Activated CD4-positive, alpha-beta T cell treated with anti-CD3 and anti-CD28 coated beads, Interleukin-2, amount 50 U/mL, for 48 hours (primary cell): ENCODE results near the gene TRAPPC5.

Experiments
- DNase-seq, 2 experiments: peaks; one replicate each; pipeline ENCODE4 v3.0.0-alpha.2; 2020

TRAPPC5 gene

DNA sequence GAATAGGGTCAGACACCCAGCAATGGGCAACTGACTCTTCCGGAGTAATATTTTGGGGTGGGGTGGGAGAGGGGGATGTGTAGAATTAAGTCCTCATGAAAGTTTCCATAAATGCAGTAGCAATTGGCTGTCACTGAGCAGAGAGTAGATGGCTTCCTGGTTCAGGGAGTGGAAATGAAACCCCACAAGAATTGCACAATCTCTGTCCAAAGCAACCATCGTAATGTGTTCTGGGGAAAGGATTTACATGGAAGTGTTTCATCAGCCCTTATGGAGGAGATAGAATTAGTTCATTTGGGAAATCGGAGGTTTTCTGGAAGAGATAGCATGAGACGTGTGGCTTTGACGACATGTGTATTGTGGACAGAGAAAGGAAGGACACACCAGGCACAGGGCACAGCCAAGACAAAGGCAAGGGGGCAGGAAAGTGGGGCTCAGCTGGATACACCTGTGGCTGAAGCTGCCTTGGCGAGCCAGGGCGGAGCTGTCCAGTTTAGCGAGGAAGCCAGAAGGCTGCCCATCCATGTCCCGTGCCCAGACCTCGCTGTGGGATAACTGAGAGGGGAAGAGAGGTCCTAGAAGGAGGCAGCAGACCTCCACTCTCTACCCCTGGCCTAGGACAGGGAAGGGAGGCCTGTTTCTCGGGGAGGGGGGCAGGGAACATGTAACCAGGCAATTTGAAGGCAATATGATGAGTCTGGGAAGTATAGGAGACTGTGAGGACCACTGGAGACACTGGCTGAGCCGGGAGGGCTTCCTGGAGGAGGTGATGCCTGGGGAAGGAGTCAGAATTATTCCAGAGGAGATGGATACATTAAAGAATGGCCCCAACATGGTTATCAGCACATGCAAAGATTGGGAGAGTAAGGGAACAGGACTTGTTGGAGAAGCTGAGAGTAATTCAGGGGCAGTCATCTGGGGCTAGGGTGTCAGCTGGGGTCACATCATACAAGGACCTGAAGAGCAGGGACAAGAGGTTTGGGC, 53.9 kb downstream of the TRAPPC5 start:
- no peak for DNase-seq

DNA sequence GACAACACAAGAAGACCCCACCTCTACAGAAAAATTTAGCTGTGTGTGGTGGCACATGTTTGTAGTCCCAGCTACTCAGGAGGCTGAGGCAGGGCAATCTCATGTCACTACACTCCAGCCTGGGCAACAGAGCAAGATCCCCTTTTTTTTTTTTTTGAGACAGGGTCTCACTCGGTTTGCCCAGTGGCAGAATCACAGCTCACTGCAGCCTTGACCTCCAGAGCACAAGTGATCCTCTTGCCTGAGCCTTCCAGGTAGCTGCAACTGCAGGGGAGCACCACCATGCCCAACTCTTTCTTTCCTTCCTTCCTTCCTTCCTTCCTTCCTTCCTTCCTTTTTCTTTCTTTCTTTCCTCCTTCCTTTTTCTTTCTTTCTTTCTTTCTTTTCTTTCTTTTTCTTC, 55.5 kb downstream of the TRAPPC5 start:
- DNase-seq: no peak

- no peak for DNase-seq
These were observed 56.6 kb downstream of the TRAPPC5 start for GRCh38 chr19:7737215-7737614.
